IMR-90 (cell line): Measurements from ENCODE around the gene BEND3. TPM values are rescaled to one million over a fixed set of nuclear protein-coding genes. Genes with fewer than 3 reads are reported as not detected.

ENCODE experiments used
- ATAC-seq: fragments of 200-7000 bp; cut with Tn5 transposase; 2 replicates; pipeline ENCODE4 v1.9.1; 2020; ENCODE audit warnings: low read depth, mild to moderate bottlenecking, moderate library complexity
- BruUV-seq: library from RNA; stranded (reverse); fragments of 400-500 nt; replicated peaks from 2 replicates; lab custom pipeline; 2021; lab: Mats Ljungman, UMichigan
- CTCF ChIA-PET: fragments of 300-600 bp; formaldehyde crosslinking; extraction: SDS; loops from one replicate; lab custom pipeline; 2021; ENCODE audit warnings: antibody characterized with exemption; lab: Yijun Ruan, JAX
- POLR2A ChIA-PET: fragments of 300-600 bp; sonication (Branson Sonifier 250); formaldehyde crosslinking; loops from one replicate; lab custom pipeline; 2022; ENCODE audit warnings: antibody characterized with exemption; ENCODE audit not compliant: unreplicated experiment; lab: Charles Lee
- DNase-seq: peaks from one replicate; pipeline ENCODE4 v3.0.0; 2013
- H2AFZ ChIP-seq: replicated peaks from 2 replicates; pipeline ENCODE3; 2013; ENCODE audit warnings: low read length, mild to moderate bottlenecking; ENCODE audit not compliant: poor library complexity
- H2AK5ac ChIP-seq: 2 replicates; pipeline ENCODE4 v1.6.1; 2013; ENCODE audit warnings: low read depth, low read length, inconsistent platforms
- H2AK9ac ChIP-seq: replicated peaks from 2 replicates; pipeline ENCODE3; 2013; ENCODE audit warnings: mild to moderate bottlenecking, low read depth, low read length, moderate library complexity; ENCODE audit not compliant: poor library complexity
- H2BK120ac ChIP-seq: 2 replicates; pipeline ENCODE4 v1.6.1; 2013; ENCODE audit warnings: low read depth, low read length, inconsistent platforms
- H2BK15ac ChIP-seq: 3 replicates; pipeline ENCODE4 v1.6.1; 2013; ENCODE audit warnings: low read depth, low read length, inconsistent platforms
- H2BK20ac ChIP-seq: 2 replicates; pipeline ENCODE4 v1.6.1; 2013; ENCODE audit warnings: low read depth, mild to moderate bottlenecking, inconsistent platforms, low read length, moderate library complexity
- H2BK5ac ChIP-seq: 2 replicates; pipeline ENCODE4 v1.6.1; 2013; ENCODE audit warnings: mild to moderate bottlenecking, low read depth, low read length, inconsistent platforms; ENCODE audit not compliant: poor library complexity, severe bottlenecking
- H3K14ac ChIP-seq: replicated peaks from 2 replicates; pipeline ENCODE4 v1.6.1; 2013; ENCODE audit warnings: low read depth, low read length, inconsistent platforms
- H3K18ac ChIP-seq: 2 replicates; pipeline ENCODE4 v1.6.1; 2013; ENCODE audit warnings: low read depth, low read length, control low read depth
- H3K23ac ChIP-seq: 2 replicates; pipeline ENCODE4 v1.6.1; 2013; ENCODE audit warnings: low read depth, low read length, inconsistent platforms
- H3K27ac ChIP-seq: 2 replicates; pipeline ENCODE4 v1.5.1; 2013; ENCODE audit warnings: mild to moderate bottlenecking, control low read depth, low read length; ENCODE audit not compliant: insufficient read depth
- H3K27me3 ChIP-seq: 2 replicates; pipeline ENCODE4 v1.6.1; 2013; ENCODE audit warnings: low read length; ENCODE audit not compliant: control insufficient read depth, insufficient read depth
- H3K36me3 ChIP-seq: 2 replicates; pipeline ENCODE4 v1.6.1; 2013; ENCODE audit warnings: low read length, mixed read lengths; ENCODE audit not compliant: control insufficient read depth, insufficient read depth
- H3K4ac ChIP-seq: 2 replicates; pipeline ENCODE4 v1.6.1; 2013; ENCODE audit warnings: low read depth, low read length, inconsistent platforms
- H3K4me1 ChIP-seq: 2 replicates; pipeline ENCODE4 v1.6.1; 2013; ENCODE audit warnings: low read length, mixed read lengths; ENCODE audit not compliant: control insufficient read depth, insufficient read depth
- H3K4me2 ChIP-seq: 2 replicates; pipeline ENCODE4 v1.6.1; 2013; ENCODE audit warnings: low read depth, mild to moderate bottlenecking, control low read depth, low read length, moderate library complexity
- H3K4me3 ChIP-seq: 2 replicates; pipeline ENCODE4 v1.5.1; 2013; ENCODE audit warnings: low read depth, mild to moderate bottlenecking, control low read depth, low read length, moderate library complexity; ENCODE audit not compliant: insufficient read depth
- H3K56ac ChIP-seq: 2 replicates; pipeline ENCODE4 v1.6.1; 2013; ENCODE audit warnings: low read length, inconsistent platforms; ENCODE audit not compliant: insufficient read depth; ENCODE audit errors: extremely low read depth
- H3K79me1 ChIP-seq, 2 experiments: 2 replicates each; pipeline ENCODE4 v1.6.1; 2013; ENCODE audit warnings: low read length in 2 of 2, inconsistent platforms in 1 of 2, low read depth in 1 of 2
- H3K9ac ChIP-seq: 2 replicates; pipeline ENCODE4 v1.6.1; 2013; ENCODE audit warnings: low read depth, low read length, control low read depth
- H3K9me1 ChIP-seq: 2 replicates; pipeline ENCODE4 v1.6.1; 2013; ENCODE audit warnings: low read length, inconsistent platforms; ENCODE audit not compliant: insufficient read depth
- H3K9me3 ChIP-seq: 2 replicates; pipeline ENCODE4 v1.6.1; 2013; ENCODE audit warnings: low read length; ENCODE audit not compliant: control insufficient read depth, insufficient read depth
- H4K20me1 ChIP-seq: 2 replicates; pipeline ENCODE4 v1.6.1; 2013; ENCODE audit warnings: low read length, inconsistent platforms; ENCODE audit not compliant: insufficient read depth
- H4K5ac ChIP-seq: 2 replicates; pipeline ENCODE4 v1.6.1; 2013; ENCODE audit warnings: mild to moderate bottlenecking, low read depth, low read length, control low read depth
- H4K8ac ChIP-seq, 2 experiments: 2 replicates each; pipeline ENCODE4 v1.6.1; 2013; ENCODE audit warnings: low read depth in 2 of 2, low read length in 2 of 2, control low read depth in 1 of 2, inconsistent platforms in 1 of 2
- H4K91ac ChIP-seq: 2 replicates; pipeline ENCODE4 v1.6.1; 2013; ENCODE audit warnings: low read depth, low read length, inconsistent platforms; ENCODE audit not compliant: insufficient read depth
- BHLHE40 ChIP-seq: fragments of 150-350 bp; IDR thresholded peaks from 2 replicates; pipeline ENCODE4 v1.6.1; 2016; ENCODE audit warnings: mild to moderate bottlenecking, low read depth, low read length
- CHD1 ChIP-seq: IDR thresholded peaks from 2 replicates; pipeline ENCODE4 v1.6.1; 2012; ENCODE audit warnings: low read depth, low read length, improper control_type of control experiment
- ELK1 ChIP-seq: fragments of 150-350 bp; IDR thresholded peaks from 2 replicates; pipeline ENCODE4 v1.6.1; 2016; ENCODE audit warnings: low read depth, mild to moderate bottlenecking, low read length, moderate library complexity, borderline replicate concordance
- MAFK ChIP-seq: IDR thresholded peaks from 2 replicates; pipeline ENCODE4 v1.6.1; 2012; ENCODE audit warnings: low read depth, low read length, improper control_type of control experiment
- RAD21 ChIP-seq: IDR thresholded peaks from 2 replicates; pipeline ENCODE4 v1.6.1; 2012; ENCODE audit warnings: low read length, improper control_type of control experiment
- RCOR1 ChIP-seq: IDR thresholded peaks from 2 replicates; pipeline ENCODE4 v1.6.1; 2012; ENCODE audit warnings: mild to moderate bottlenecking, low read length, improper control_type of control experiment; ENCODE audit not compliant: insufficient replicate concordance
- WGBS, 2 experiments: methylation state at CpG; one replicate each; pipeline versions ENCODE4 v1.1.5 to v1.1.7; 2013; ENCODE audit warnings: missing lambda C conversion rate in 2 of 2; ENCODE audit not compliant: insufficient read length in 1 of 2; ENCODE audit errors: extremely low coverage in 2 of 2; 5-methylcytosine and 5-hydroxymethylcytosine counted together
- dilution Hi-C: fragments of 300-500 bp; cut with HindIII; formaldehyde crosslinking; loops from one replicate; pipeline ENCODE4 v1.14.3; 2018; ENCODE audit warnings: low sequenced_read_pairs; ENCODE audit not compliant: unreplicated experiment
- in situ Hi-C: fragments of 300-500 bp; cut with MboI; formaldehyde crosslinking; loops from 3 replicates; pipeline ENCODE4 v1.14.3; 2019; ENCODE audit warnings: low sequenced_read_pairs, inconsistent platforms, mixed read lengths
- intact Hi-C: fragments of 100-400 bp; cut with micrococcal nuclease; formaldehyde crosslinking; loops from 2 replicates; pipeline ENCODE4 v1.10.0; 2022
- polyA plus RNA-seq, 3 experiments: library from polyadenylated mRNA; depleted of rRNA; stranded (reverse); fragments of >200 nt; gene quantifications; 2 replicates each; pipeline ENCODE4 v1.2.3, GENCODE V29; 2012; ENCODE audit warnings: low replicate concordance in 1 of 3
- total RNA-seq: library from RNA; depleted of rRNA; stranded (reverse); fragments of >200 nt; gene quantifications from 2 replicates; pipeline ENCODE4 v1.2.3, GENCODE V29; 2012

The BEND3 gene
- total and polyA plus RNA-seq, 2 of the 4 experiments (the other 2 are of a cell fraction), result 1.2 to 1.8 TPM

- TF ChIP-seq BHLHE40 (no peak), MAFK (no peak), RCOR1 (no peak), CHD1 (no peak), RAD21 (no peak), ELK1 (no peak)
- no TSS peak for BruUV-seq
- H3K4me1 ChIP-seq, result peaks cover 2% of the 10 kb centered on the region; the same call in 1 of the 2 replicates
- in situ Hi-C loops, result no loop called here
- no peak overlapping the region for H2AK9ac ChIP-seq
- ATAC-seq (no peak), DNase-seq (no peak)
- H3K27me3 ChIP-seq, result no peaks in the 10 kb centered on the region
- no peak overlapping the region for H3K9ac ChIP-seq
- no peak overlapping the region for H2BK20ac ChIP-seq
- H2AFZ ChIP-seq, result no peak overlapping the region
- no peak overlapping the region for H4K8ac ChIP-seq
- H3K4ac ChIP-seq, result no peak overlapping the region
- H3K9me3 ChIP-seq, result no peaks in the 10 kb centered on the region
- H3K18ac ChIP-seq, result no peak overlapping the region
- no peaks in the 10 kb centered on the region for H3K79me1 ChIP-seq
- no peak overlapping the region for H3K4me2 ChIP-seq
- H3K36me3 ChIP-seq, result no peaks in the 10 kb centered on the region
- intact Hi-C loops, result no loop called here
- H3K23ac ChIP-seq, result no peak overlapping the region
- H3K4me3 ChIP-seq, result no peak overlapping the region
- no peak overlapping the region for H2BK15ac ChIP-seq
- no peak overlapping the region for H4K91ac ChIP-seq
- H3K56ac ChIP-seq, result no peak overlapping the region
- no peaks in the 10 kb centered on the region for H3K9me1 ChIP-seq
- H2BK120ac ChIP-seq, result no peak overlapping the region
- no peak overlapping the region for H2BK5ac ChIP-seq
- POLR2A ChIA-PET, result no interaction called here
- dilution Hi-C loops, result no loop called here
- H4K5ac ChIP-seq, result no peak overlapping the region
- H3K14ac ChIP-seq, result no peak overlapping the region
- no peak overlapping the region for H2AK5ac ChIP-seq
- no peak overlapping the region for H3K27ac ChIP-seq
- WGBS, 2 experiments, result no CpG with 5 or more reads among the region's 4 CpGs
- no peaks in the 10 kb centered on the region for H4K20me1 ChIP-seq
- CTCF ChIA-PET, result interaction anchor here (1.3 kb wide), 1 partner anchor 10 kb away, joined by 3 read pairs; no protein-coding TSS in a partner anchor
These were observed 55.7 kb downstream of the BEND3 start for GRCh38 chr6:107059606-107060005.
